ENCODE measurements around the gene STX17. TPM values are rescaled to one million over a fixed set of nuclear protein-coding genes. Genes with fewer than 3 reads are reported as not detected.
A peak's percentile ranks its signal among the peaks of the same experiment; 100 is the strongest.

The STX17 gene
- total RNA-seq, 1 donor from 2014 or later, result 18.3 TPM

- no peak for DNase-seq (ENCODE audit: low read depth)
- H3K4me3 ChIP-seq (ENCODE audit: low read depth, low read length), result no peak overlapping the region
- TF ChIP-seq CTCF (conservative IDR thresholded peaks at IDR 0.05; ENCODE audit: low read depth, low read length), result peak; percentile 23
These were observed 40.9 kb downstream of the STX17 start for GRCh38 chr9:99947395-99947794.

- TF ChIP-seq CTCF (conservative IDR thresholded peaks at IDR 0.05; ENCODE audit: low read depth, low read length), result no peak
- no peak overlapping the region for H3K4me3 ChIP-seq (ENCODE audit: low read depth, low read length)
- DNase-seq (ENCODE audit: low read depth), result no peak
These were observed 42.0 kb downstream of the STX17 start for GRCh38 chr9:99948482-99948881.

GRCh38 chr9:99948896-99949295 lies 42.4 kb downstream of the STX17 start:
- no peak for TF ChIP-seq CTCF (conservative IDR thresholded peaks at IDR 0.05; ENCODE audit: low read depth, low read length)
- no peak for DNase-seq (ENCODE audit: low read depth)
- no peak overlapping the region for H3K4me3 ChIP-seq (ENCODE audit: low read depth, low read length)

- no peak overlapping the region for H3K4me3 ChIP-seq (ENCODE audit: low read depth, low read length)
These were observed 47.5 kb downstream of the STX17 start for GRCh38 chr9:99953861-99954507.

GRCh38 chr9:99954819-99955218 lies 48.4 kb downstream of the STX17 start:
- no peak for DNase-seq (ENCODE audit: low read depth)
- no peak for TF ChIP-seq CTCF (conservative IDR thresholded peaks at IDR 0.05; ENCODE audit: low read depth, low read length)
- H3K4me3 ChIP-seq (ENCODE audit: low read depth, low read length), result no peak overlapping the region

More at GRCh38 chr9:99953861-99954507, 47.5 kb downstream of the STX17 start:
- no peak for TF ChIP-seq CTCF (conservative IDR thresholded peaks at IDR 0.05; ENCODE audit: low read depth, low read length)
- no peak for DNase-seq (ENCODE audit: low read depth)

- DNase-seq (ENCODE audit: low read depth), result no peak
- TF ChIP-seq CTCF (conservative IDR thresholded peaks at IDR 0.05; ENCODE audit: low read depth, low read length), result no peak
- no peak overlapping the region for H3K4me3 ChIP-seq (ENCODE audit: low read depth, low read length)
These were observed 49.2 kb downstream of the STX17 start for GRCh38 chr9:99955606-99956005.

- peak; percentile 63 for DNase-seq (ENCODE audit: low read depth)
These were observed 56.3 kb downstream of the STX17 start for GRCh38 chr9:99962680-99963261.

More at GRCh38 chr9:99962680-99963261, 56.3 kb downstream of the STX17 start:
- no peak overlapping the region for H3K4me3 ChIP-seq (ENCODE audit: low read depth, low read length)
- TF ChIP-seq CTCF (conservative IDR thresholded peaks at IDR 0.05; ENCODE audit: low read depth, low read length), result no peak
